HG02678 (cell line): Measurements from ENCODE around the gene POLR3F.
"Not testable (repeated sequence)": the region's sequence is repeated elsewhere in the genome, so short reads cannot be mapped to it uniquely, and the experiment has no call there.

Experiments
- ATAC-seq: cut with Tn5 transposase; IDR thresholded peaks from one replicate; pipeline ENCODE4 v1.9.1; 2021; ENCODE audit warnings: mild to moderate bottlenecking, moderate library complexity; ENCODE audit not compliant: unreplicated experiment

The POLR3F gene

GRCh38 chr20:18466894-18467730 lies at the start of gene POLR3F, which contains the start of gene DZANK1:
Gene POLR3F, plus strand, starts transcription at chr20:18467390. Its CDS starts 117 bp downstream, at chr20:18467507.
Gene DZANK1, minus strand, starts transcription at chr20:18467030. Its CDS starts 1,672 bp downstream, at chr20:18465358.
- ATAC-seq: peak; percentile 98

- ATAC-seq: no peak
Observed at GRCh38 chr20:18421608-18422007, 45.6 kb upstream of the POLR3F start.

- ATAC-seq: no peak
Observed at GRCh38 chr20:18427214-18427613, 40.0 kb upstream of the POLR3F start.

- no peak for ATAC-seq
Observed at GRCh38 chr20:18428490-18429173, 38.6 kb upstream of the POLR3F start.

GRCh38 chr20:18430172-18430826 lies 36.9 kb upstream of the POLR3F start:
- no peak for ATAC-seq

GRCh38 chr20:18431206-18431605 lies 36.0 kb upstream of the POLR3F start:
- no peak for ATAC-seq

- no peak for ATAC-seq
Observed at GRCh38 chr20:18436847-18437246, 30.3 kb upstream of the POLR3F start.

GRCh38 chr20:18440403-18440802 lies 26.8 kb upstream of the POLR3F start:
- ATAC-seq: no peak

- no peak for ATAC-seq
Observed at GRCh38 chr20:18443886-18444285, 23.3 kb upstream of the POLR3F start.

- ATAC-seq: no peak
Observed at GRCh38 chr20:18456600-18456999, 10.6 kb upstream of the POLR3F start.

- ATAC-seq: no peak
Observed at GRCh38 chr20:18465536-18466200, 1.5 kb upstream of the POLR3F start.

GRCh38 chr20:18466574-18466893 lies 656 bp upstream of the POLR3F start:
- peak; percentile 33 for ATAC-seq

GRCh38 chr20:18477218-18477617 lies 10.0 kb downstream of the POLR3F start:
- ATAC-seq: no peak

GRCh38 chr20:18477821-18478220 lies 10.6 kb downstream of the POLR3F start:
- ATAC-seq: no peak

- no peak for ATAC-seq
Observed at GRCh38 chr20:18481596-18481995, 14.4 kb downstream of the POLR3F start.

GRCh38 chr20:18488301-18488700 lies 21.1 kb downstream of the POLR3F start:
- ATAC-seq: no peak

- no peak for ATAC-seq
Observed at GRCh38 chr20:18496042-18496441, 28.9 kb downstream of the POLR3F start.

- ATAC-seq: peak; percentile 98
Observed at GRCh38 chr20:18496740-18497592, 29.8 kb downstream of the POLR3F start, which contains the start of gene RBBP9. Gene RBBP9, minus strand, starts transcription at chr20:18497225. Its CDS starts 58 bp downstream, at chr20:18497167.

GRCh38 chr20:18497603-18498002 lies 30.4 kb downstream of the POLR3F start:
- no peak for ATAC-seq

- not testable (repeated sequence) for ATAC-seq
Observed at GRCh38 chr20:18501672-18502071, 34.5 kb downstream of the POLR3F start.
